ENCODE data around the gene TMEM132D.

- TF ChIP-seq CTCF (IDR thresholded peaks at IDR 0.05; ENCODE audit: low read depth, low read length, missing input control): no peak
- TF ChIP-seq MAX (IDR thresholded peaks at IDR 0.05): no peak
- TF ChIP-seq REST (IDR thresholded peaks at IDR 0.05): peak; percentile 98
- TF ChIP-seq TAF1 (conservative IDR thresholded peaks at IDR 0.05): no peak
- TF ChIP-seq ZBTB33 (IDR thresholded peaks at IDR 0.05): no peak
- no peak for TF ChIP-seq EGR1 (IDR thresholded peaks at IDR 0.05; ENCODE audit: low read depth in 2 of 2)
- no peak for TF ChIP-seq ATF3 (IDR thresholded peaks at IDR 0.05)
- TF ChIP-seq SP1 (IDR thresholded peaks at IDR 0.05): no peak
- no peak for TF ChIP-seq YY1 (IDR thresholded peaks at IDR 0.05)
- TF ChIP-seq NR2F2 (IDR thresholded peaks at IDR 0.05): no peak
Observed at GRCh38 chr12:129049917-129050316, 853.9 kb downstream of the TMEM132D start.

Measured in liver (tissue), 3 donors.